Measurements from ENCODE around the gene ALG9.

ALG9 gene

GRCh38 chr11:111840143-111840542, 31.2 kb downstream of the ALG9 start:
- Histone ChIP-seq H3K27ac (replicated peaks) (no peak overlapping the region), H3K4me3 (replicated peaks; ENCODE audit: insufficient read depth, low read length) (no peak overlapping the region), H3K27me3 (ENCODE audit: insufficient read depth, poor library complexity, severe bottlenecking) (no peaks in the 10 kb centered on the region)
- DNase-seq (ENCODE audit: low read depth in 1 of 2, low spot score in 1 of 2) = no peak
- TF ChIP-seq POLR2AphosphoS5 (IDR thresholded peaks at IDR 0.05; ENCODE audit: low read depth) = no peak
- TF ChIP-seq, protein P1, sequence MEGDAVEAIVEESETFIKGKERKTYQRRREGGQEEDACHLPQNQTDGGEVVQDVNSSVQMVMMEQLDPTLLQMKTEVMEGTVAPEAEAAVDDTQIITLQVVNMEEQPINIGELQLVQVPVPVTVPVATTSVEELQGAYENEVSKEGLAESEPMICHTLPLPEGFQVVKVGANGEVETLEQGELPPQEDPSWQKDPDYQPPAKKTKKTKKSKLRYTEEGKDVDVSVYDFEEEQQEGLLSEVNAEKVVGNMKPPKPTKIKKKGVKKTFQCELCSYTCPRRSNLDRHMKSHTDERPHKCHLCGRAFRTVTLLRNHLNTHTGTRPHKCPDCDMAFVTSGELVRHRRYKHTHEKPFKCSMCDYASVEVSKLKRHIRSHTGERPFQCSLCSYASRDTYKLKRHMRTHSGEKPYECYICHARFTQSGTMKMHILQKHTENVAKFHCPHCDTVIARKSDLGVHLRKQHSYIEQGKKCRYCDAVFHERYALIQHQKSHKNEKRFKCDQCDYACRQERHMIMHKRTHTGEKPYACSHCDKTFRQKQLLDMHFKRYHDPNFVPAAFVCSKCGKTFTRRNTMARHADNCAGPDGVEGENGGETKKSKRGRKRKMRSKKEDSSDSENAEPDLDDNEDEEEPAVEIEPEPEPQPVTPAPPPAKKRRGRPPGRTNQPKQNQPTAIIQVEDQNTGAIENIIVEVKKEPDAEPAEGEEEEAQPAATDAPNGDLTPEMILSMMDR (IDR thresholded peaks at IDR 0.05; ENCODE audit: insufficient read depth, low read length) = no peak
- no peak for TF ChIP-seq GABPA (IDR thresholded peaks at IDR 0.05; ENCODE audit: low read depth)
- TF ChIP-seq SPI1 (IDR thresholded peaks at IDR 0.05; ENCODE audit: borderline replicate concordance, low read depth) = no peak
- TF ChIP-seq, protein P2, sequence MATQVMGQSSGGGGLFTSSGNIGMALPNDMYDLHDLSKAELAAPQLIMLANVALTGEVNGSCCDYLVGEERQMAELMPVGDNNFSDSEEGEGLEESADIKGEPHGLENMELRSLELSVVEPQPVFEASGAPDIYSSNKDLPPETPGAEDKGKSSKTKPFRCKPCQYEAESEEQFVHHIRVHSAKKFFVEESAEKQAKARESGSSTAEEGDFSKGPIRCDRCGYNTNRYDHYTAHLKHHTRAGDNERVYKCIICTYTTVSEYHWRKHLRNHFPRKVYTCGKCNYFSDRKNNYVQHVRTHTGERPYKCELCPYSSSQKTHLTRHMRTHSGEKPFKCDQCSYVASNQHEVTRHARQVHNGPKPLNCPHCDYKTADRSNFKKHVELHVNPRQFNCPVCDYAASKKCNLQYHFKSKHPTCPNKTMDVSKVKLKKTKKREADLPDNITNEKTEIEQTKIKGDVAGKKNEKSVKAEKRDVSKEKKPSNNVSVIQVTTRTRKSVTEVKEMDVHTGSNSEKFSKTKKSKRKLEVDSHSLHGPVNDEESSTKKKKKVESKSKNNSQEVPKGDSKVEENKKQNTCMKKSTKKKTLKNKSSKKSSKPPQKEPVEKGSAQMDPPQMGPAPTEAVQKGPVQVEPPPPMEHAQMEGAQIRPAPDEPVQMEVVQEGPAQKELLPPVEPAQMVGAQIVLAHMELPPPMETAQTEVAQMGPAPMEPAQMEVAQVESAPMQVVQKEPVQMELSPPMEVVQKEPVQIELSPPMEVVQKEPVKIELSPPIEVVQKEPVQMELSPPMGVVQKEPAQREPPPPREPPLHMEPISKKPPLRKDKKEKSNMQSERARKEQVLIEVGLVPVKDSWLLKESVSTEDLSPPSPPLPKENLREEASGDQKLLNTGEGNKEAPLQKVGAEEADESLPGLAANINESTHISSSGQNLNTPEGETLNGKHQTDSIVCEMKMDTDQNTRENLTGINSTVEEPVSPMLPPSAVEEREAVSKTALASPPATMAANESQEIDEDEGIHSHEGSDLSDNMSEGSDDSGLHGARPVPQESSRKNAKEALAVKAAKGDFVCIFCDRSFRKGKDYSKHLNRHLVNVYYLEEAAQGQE (IDR thresholded peaks at IDR 0.05; ENCODE audit: insufficient replicate concordance, low read depth) = no peak

GRCh38 chr11:111838054-111838453, 33.3 kb downstream of the ALG9 start:
- H3K27me3 ChIP-seq (ENCODE audit: insufficient read depth, poor library complexity, severe bottlenecking) = no peaks in the 10 kb centered on the region

DNA sequence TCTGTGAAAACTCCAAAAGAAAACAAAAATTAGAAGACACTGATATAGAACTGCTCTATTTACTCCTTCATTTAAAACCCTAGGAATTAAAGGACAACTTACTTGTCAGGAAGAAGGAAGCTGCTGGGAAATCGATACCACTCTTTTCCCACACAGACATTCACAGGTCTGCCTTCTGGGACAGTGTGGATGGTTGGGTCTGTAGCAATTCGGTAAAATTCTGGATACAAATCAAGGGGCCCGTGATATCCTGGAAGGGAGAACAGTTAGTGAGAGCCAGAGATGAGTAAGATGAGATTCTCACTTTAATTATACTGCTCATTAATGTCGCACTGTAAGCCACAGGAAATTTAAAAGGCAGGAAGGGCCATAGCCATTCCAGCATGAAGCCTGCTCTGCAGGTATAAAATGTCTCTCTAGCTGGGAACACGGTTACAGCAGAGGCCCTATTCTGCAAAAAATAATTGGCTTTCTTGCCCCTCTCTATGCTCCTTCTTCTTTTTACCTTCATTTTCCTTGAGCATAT, 34.0 kb downstream of the ALG9 start:
- no peaks in the 10 kb centered on the region for H3K27me3 ChIP-seq (ENCODE audit: insufficient read depth, poor library complexity, severe bottlenecking)
- no peak for DNase-seq (ENCODE audit: low read depth in 1 of 2, low spot score in 1 of 2)
- TF ChIP-seq, protein P1 (IDR thresholded peaks at IDR 0.05; ENCODE audit: insufficient read depth, low read length) = no peak
- TF ChIP-seq, protein P2 (IDR thresholded peaks at IDR 0.05; ENCODE audit: insufficient replicate concordance, low read depth) = no peak
- TF ChIP-seq SPI1 (IDR thresholded peaks at IDR 0.05; ENCODE audit: borderline replicate concordance, low read depth) = no peak
- TF ChIP-seq POLR2AphosphoS5 (IDR thresholded peaks at IDR 0.05; ENCODE audit: low read depth) = no peak
- no peak for TF ChIP-seq GABPA (IDR thresholded peaks at IDR 0.05; ENCODE audit: low read depth)
- H3K27ac ChIP-seq (replicated peaks) = no peak overlapping the region
- no peak overlapping the region for H3K4me3 ChIP-seq (replicated peaks; ENCODE audit: insufficient read depth, low read length)

More at GRCh38 chr11:111838054-111838453, 33.3 kb downstream of the ALG9 start:
- DNase-seq (ENCODE audit: low read depth in 1 of 2, low spot score in 1 of 2) = no peak
- TF ChIP-seq SPI1 (IDR thresholded peaks at IDR 0.05; ENCODE audit: borderline replicate concordance, low read depth) (no peak), POLR2AphosphoS5 (IDR thresholded peaks at IDR 0.05; ENCODE audit: low read depth) (no peak), GABPA (IDR thresholded peaks at IDR 0.05; ENCODE audit: low read depth) (no peak)
- TF ChIP-seq, protein P1 (IDR thresholded peaks at IDR 0.05; ENCODE audit: insufficient read depth, low read length) = no peak
- TF ChIP-seq, protein P2 (IDR thresholded peaks at IDR 0.05; ENCODE audit: insufficient replicate concordance, low read depth) = no peak
- no peak overlapping the region for H3K27ac ChIP-seq (replicated peaks)
- no peak overlapping the region for H3K4me3 ChIP-seq (replicated peaks; ENCODE audit: insufficient read depth, low read length)

All from HL-60 (cell line).